Transverse colon (tissue), 4 donors: ENCODE results near the gene DUSP11.

Source experiments
- CTCF ChIP-seq, 5 experiments: fragments of 200-600 bp in 3 of 5; fragments of 450-650 bp in 2 of 5; sonication (generic) in 3 of 5; IDR thresholded peaks; 1 replicate in 2 of 5; 2 replicates in 3 of 5; pipeline ENCODE4 v1.5.1; 2016 to 2017; ENCODE audit warnings: antibody characterized with exemption in 5 of 5, inconsistent platforms in 3 of 5, mild to moderate bottlenecking in 2 of 5, moderate library complexity in 1 of 5
- POLR2AphosphoS5 ChIP-seq, 3 donors: sonication (generic); formaldehyde crosslinking; IDR thresholded peaks; one replicate each; pipeline ENCODE4 v1.6.1; 2016; ENCODE audit warnings: antibody characterized with exemption in 3 of 3

DNA sequence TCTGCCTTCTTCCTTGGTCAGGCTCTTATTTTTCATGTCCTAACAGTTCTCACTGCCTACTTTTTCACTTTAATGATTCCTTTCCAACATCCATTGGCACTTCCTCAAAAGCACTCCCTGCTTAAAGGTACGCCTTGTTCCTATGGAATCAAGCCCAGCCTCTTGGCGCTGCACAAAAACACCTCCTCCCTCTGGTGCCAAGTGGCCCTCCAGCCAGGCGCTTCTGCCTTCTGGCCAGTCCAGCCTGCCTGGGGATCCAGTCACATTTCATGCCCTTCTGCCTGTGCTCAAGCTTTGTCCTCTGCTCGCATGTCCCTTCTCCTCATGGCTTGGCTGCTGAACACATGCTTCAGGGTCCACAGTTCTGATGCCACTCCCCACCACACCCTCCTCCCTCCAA lies 49.1 kb downstream of the DUSP11 start:
- TF ChIP-seq CTCF (IDR thresholded peaks at IDR 0.05) (no peak), POLR2AphosphoS5 (IDR thresholded peaks at IDR 0.05) (no peak)
